Measurements from ENCODE around the gene P2RX1. TPM values are rescaled to one million over a fixed set of nuclear protein-coding genes. Genes with fewer than 3 reads are reported as not detected.

P2RX1 gene
- total RNA-seq, result 10 to 100 TPM in 2 of 4 donors, 1 to 10 TPM in 2; 1.2 to 18.8 (median 9.9) TPM

GRCh38 chr17:3915995-3916696 lies at the start of gene P2RX1:
Gene P2RX1 (minus strand): TSS chr17:3916465. CDS start chr17:3916225, 240 bp downstream.
- H3K27ac ChIP-seq, result peak within 1 kb of the TSS; percentile 13 to 37
- no peaks in the 10 kb centered on the region for H3K4me1 ChIP-seq
- H3K4me3 ChIP-seq, result no peak within 1 kb of the TSS
- no peak for DNase-seq
- TF ChIP-seq POLR2A (IDR thresholded peaks at IDR 0.05), result no peak
- no peaks in the 10 kb centered on the region for H3K9me3 ChIP-seq
- H3K36me3 ChIP-seq, result no peaks in the 10 kb centered on the region
- no peaks in the 10 kb centered on the region for H3K27me3 ChIP-seq
- intact Hi-C loops (cut with DNase I; ENCODE audit: low total_unique reads), result no loop called here

GRCh38 chr17:3965118-3965800 lies 49.0 kb upstream of the P2RX1 start:
- DNase-seq, result no peak
- Histone ChIP-seq H3K9me3 (no peaks in the 10 kb centered on the region), H3K27me3 (no peaks in the 10 kb centered on the region), H3K36me3 (no peaks in the 10 kb centered on the region), H3K4me3 (peak overlapping the region; percentile 22 to 31), H3K4me1 (peaks cover 0 to 13% of the 10 kb centered on the region in 2 donors), H3K27ac (peak overlapping the region; percentile 44 to 56)
- TF ChIP-seq CTCF (IDR thresholded peaks at IDR 0.05), result no peak
- no peak for TF ChIP-seq POLR2A (IDR thresholded peaks at IDR 0.05)
- intact Hi-C loops (cut with DNase I; ENCODE audit: low total_unique reads), result no loop called here

DNA sequence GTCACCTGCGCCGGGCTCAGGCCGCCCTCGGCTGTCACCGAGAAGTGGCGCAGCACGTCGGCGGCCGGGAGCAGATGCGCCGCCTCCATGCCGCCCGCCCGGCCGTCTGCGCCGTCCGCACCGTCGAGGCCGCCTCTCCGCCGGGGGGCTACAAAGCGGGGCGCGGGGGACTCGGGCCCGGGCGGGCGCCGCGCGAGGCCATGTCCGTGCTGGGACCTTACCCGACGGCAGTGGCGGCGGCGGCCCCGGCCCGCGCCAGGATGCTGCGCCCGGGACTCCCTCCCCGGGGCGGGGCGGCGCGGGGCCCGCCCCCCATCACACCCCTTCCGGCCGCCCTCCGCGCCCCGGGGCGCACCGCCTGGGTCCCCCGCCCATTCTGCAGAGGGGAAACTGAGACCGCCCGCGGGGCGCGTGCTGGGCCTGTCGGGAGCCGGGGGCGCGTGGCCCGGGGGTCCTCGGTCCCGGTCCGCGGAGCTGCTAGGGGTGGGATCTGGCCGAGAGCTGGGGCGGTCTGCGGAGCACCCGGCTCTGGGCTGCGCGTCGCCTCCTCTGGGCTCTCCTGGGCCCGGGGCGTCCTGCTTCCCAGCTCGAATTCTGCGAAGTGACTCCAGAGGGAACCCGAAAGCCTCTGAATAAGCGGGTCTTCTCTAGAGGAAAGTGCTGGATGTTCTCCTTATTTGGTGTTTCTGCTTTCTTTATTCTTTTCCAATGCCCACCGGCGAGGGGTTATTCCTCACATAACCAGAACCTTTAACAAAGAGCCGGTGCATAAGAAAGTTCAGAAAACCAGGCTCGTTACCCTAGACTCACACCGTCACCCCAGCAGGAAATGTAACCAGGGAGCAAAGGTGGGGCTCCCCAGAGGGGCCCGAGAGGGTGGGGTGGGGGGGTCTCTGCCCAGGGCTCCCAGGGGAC lies 48.2 kb upstream of the P2RX1 start, which contains the start of gene ATP2A3:
ATP2A3 (minus strand) TSS at position 235 of the 915 bp plus-strand sequence; CDS start at position 89, 146 bp downstream.
- DNase-seq, result no peak
- intact Hi-C loops (cut with DNase I; ENCODE audit: low total_unique reads), result no loop called here
- Histone ChIP-seq H3K4me1 (peaks cover 0 to 13% of the 10 kb centered on the region in 2 donors), H3K9me3 (no peaks in the 10 kb centered on the region), H3K36me3 (no peaks in the 10 kb centered on the region), H3K4me3 (peak within 1 kb of the TSS; percentile 22 to 31), H3K27ac (peak within 1 kb of the TSS; percentile 44 to 56), H3K27me3 (no peaks in the 10 kb centered on the region)
- TF ChIP-seq CTCF (IDR thresholded peaks at IDR 0.05), result no peak
- no peak for TF ChIP-seq POLR2A (IDR thresholded peaks at IDR 0.05)

GRCh38 chr17:3963237-3964201 lies 47.3 kb upstream of the P2RX1 start:
- DNase-seq, result no peak
- Histone ChIP-seq H3K4me1 (peaks cover 0 to 13% of the 10 kb centered on the region in 2 donors), H3K27ac (peak overlapping the region in 1 of 2 donors; percentile 15), H3K36me3 (no peaks in the 10 kb centered on the region), H3K4me3 (peak overlapping the region; percentile 22 to 31), H3K27me3 (no peaks in the 10 kb centered on the region), H3K9me3 (no peaks in the 10 kb centered on the region)
- TF ChIP-seq CTCF (IDR thresholded peaks at IDR 0.05) (no peak), POLR2A (IDR thresholded peaks at IDR 0.05) (no peak)
- intact Hi-C loops (cut with DNase I; ENCODE audit: low total_unique reads), result no loop called here

DNA sequence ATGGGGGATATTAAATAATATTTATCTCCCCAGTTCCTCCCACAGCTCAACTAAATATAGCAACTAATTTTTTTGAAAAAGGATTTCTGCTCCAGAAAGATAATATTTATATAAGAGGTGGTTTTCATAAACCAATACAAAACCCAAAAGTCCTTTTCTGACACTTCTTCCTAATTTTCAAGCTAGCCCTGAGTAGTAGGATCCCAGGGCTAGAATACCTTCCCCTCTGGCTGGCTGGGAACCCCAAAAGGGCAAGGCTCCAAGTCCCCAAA lies 46.6 kb upstream of the P2RX1 start:
- TF ChIP-seq POLR2A (IDR thresholded peaks at IDR 0.05), result no peak
- TF ChIP-seq CTCF (IDR thresholded peaks at IDR 0.05), result no peak
- Histone ChIP-seq H3K36me3 (no peaks in the 10 kb centered on the region), H3K4me1 (peaks cover 0 to 13% of the 10 kb centered on the region in 2 donors), H3K9me3 (no peaks in the 10 kb centered on the region), H3K4me3 (no peak overlapping the region), H3K27me3 (no peaks in the 10 kb centered on the region), H3K27ac (no peak overlapping the region)
- intact Hi-C loops (cut with DNase I; ENCODE audit: low total_unique reads), result no loop called here
- DNase-seq, result no peak

All from uterus (tissue), 4 donors.